ENCODE results near the gene LOC101059915.

LOC101059915 gene

DNA sequence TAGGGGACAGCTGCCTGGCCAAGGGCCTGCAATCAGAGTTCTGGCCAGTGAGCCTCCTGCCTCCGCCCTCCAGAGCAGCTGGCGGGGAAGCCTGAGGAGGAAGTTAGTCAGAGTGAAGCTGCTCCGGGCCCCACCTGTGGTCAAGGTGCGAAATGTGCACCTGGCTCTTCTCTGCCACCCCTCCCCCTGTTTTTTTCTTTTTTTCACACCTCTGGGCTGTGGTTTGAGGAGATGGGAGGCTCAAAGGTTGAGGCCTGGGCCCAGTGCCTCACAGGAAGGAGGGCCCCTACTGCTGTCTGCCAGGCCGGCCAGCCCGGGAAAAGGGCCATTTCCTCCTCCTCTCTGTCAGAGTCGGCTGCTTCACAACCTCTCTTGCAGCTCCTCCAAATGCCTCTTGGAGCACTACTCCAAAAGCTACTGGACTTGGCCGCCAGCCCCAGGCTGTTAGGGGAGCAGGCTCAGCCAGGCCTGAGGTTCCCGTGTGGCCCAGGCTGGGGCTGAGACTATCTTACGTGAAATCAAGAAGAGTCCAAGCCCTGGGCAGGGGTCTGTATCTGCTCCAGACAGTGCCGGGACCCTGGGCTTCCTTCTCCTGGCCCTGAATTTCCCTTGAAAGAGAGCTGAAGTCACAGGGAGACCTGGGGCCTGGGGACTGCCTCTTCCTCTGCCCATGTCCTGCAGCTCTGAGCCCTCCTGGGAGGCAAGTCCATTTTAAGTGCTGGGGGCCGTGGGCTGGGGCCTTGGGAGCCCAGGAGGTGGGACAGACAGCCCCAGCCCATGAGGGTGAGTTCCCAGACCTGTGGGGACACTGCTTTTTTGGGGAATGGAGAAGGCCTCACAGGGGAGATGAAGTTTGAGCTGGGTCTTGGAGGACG is 44.5 kb upstream of the LOC101059915 start:
- H3K79me2 ChIP-seq (ENCODE audit: insufficient read depth, low read length), result no peaks in the 10 kb centered on the region
- H3K27me3 Mint-ChIP-seq (ENCODE audit: low read depth in 3 of 3), result peaks cover 0 to 7% (median 0%) of the 10 kb centered on the region in 3 donors
- H2AFZ ChIP-seq (ENCODE audit: insufficient read depth, low read depth, low read length, poor library complexity, severe bottlenecking), result no peak overlapping the region
- peaks cover 15 to 19% of the 10 kb centered on the region in 2 donors for H3K4me1 ChIP-seq (ENCODE audit: control insufficient read depth in 1 of 2, insufficient read depth in 2 of 2, low read length in 2 of 2)
- intact Hi-C loops (cut with micrococcal nuclease), result no loop called here
- H3K4me1 Mint-ChIP-seq, result peaks cover 15% of the 10 kb centered on the region
- peaks cover 0 to 2% (median 0%) of the 10 kb centered on the region in 7 donors for H3K9me3 Mint-ChIP-seq
- H3K27ac Mint-ChIP-seq, result peak overlapping the region in 1 of 7 donors; percentile 69
- no peaks in the 10 kb centered on the region for H3K9me3 ChIP-seq (replicated peaks in 1 of 2; ENCODE audit: control insufficient read depth in 1 of 2, insufficient read depth in 1 of 2, low read length in 2 of 2)
- TF ChIP-seq, protein P1, sequence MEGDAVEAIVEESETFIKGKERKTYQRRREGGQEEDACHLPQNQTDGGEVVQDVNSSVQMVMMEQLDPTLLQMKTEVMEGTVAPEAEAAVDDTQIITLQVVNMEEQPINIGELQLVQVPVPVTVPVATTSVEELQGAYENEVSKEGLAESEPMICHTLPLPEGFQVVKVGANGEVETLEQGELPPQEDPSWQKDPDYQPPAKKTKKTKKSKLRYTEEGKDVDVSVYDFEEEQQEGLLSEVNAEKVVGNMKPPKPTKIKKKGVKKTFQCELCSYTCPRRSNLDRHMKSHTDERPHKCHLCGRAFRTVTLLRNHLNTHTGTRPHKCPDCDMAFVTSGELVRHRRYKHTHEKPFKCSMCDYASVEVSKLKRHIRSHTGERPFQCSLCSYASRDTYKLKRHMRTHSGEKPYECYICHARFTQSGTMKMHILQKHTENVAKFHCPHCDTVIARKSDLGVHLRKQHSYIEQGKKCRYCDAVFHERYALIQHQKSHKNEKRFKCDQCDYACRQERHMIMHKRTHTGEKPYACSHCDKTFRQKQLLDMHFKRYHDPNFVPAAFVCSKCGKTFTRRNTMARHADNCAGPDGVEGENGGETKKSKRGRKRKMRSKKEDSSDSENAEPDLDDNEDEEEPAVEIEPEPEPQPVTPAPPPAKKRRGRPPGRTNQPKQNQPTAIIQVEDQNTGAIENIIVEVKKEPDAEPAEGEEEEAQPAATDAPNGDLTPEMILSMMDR (IDR thresholded peaks at IDR 0.05), result no peak
- DNase-seq, result peak in 2 of 3 donors; percentile 3 to 7
- H3K36me3 ChIP-seq (replicated peaks in 1 of 2; ENCODE audit: control insufficient read depth in 1 of 2, insufficient read depth in 2 of 2, low read length in 2 of 2), result no peaks in the 10 kb centered on the region
- no peaks in the 10 kb centered on the region for H3K27me3 ChIP-seq (ENCODE audit: control insufficient read depth in 2 of 2, insufficient read depth in 2 of 2, low read length in 2 of 2)
- no peak overlapping the region for H3K27ac ChIP-seq (ENCODE audit: low read depth in 1 of 2, low read length in 2 of 2)
- H3K4me2 ChIP-seq (replicated peaks; ENCODE audit: extremely low read depth, low read length, poor library complexity, severe bottlenecking), result no peak overlapping the region
- H3K9ac ChIP-seq (ENCODE audit: insufficient read depth, low read length, poor library complexity, severe bottlenecking), result no peak overlapping the region
- H3K36me3 Mint-ChIP-seq, result no peaks in the 10 kb centered on the region
- H4K20me1 ChIP-seq (ENCODE audit: insufficient read depth, low read length), result no peaks in the 10 kb centered on the region
- H3K4me3 ChIP-seq (replicated peaks in 1 of 3; ENCODE audit: low read depth in 2 of 3, low read length in 3 of 3), result no peak overlapping the region
- WGBS (ENCODE audit: insufficient coverage), result 46% methylated on average over 5 of the region's 13 CpGs
- H3K4me3 Mint-ChIP-seq, result peak overlapping the region in 1 of 2 donors; percentile 11

DNA sequence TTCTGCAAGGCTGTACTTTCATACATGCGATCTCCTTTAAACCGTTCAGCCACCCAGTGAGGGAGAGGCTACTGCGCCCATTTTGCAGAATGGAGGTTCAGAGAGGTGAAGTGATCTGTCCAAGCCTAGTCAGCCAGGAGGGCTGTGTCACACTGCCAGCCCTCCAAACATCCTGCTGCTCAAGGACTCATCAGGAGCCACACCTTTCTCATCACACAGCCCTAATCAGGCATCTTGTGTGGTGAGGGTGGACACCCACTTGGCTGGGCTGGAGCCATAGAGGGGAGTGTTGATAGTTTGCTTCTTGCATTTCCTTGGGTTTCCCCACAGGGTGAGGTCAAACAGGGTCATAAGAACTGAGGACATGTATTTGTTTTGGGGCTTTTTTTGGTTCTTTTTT is 43.6 kb upstream of the LOC101059915 start:
- H3K27ac ChIP-seq (ENCODE audit: low read depth in 1 of 2, low read length in 2 of 2), result no peak overlapping the region
- H3K79me2 ChIP-seq (ENCODE audit: insufficient read depth, low read length), result no peaks in the 10 kb centered on the region
- no peak overlapping the region for H3K4me3 ChIP-seq (replicated peaks in 1 of 3; ENCODE audit: low read depth in 2 of 3, low read length in 3 of 3)
- Mint-ChIP-seq H3K4me1 (peaks cover 6% of the 10 kb centered on the region), H3K36me3 (no peaks in the 10 kb centered on the region), H3K4me3 (no peak overlapping the region), H3K27ac (peak overlapping the region in 1 of 7 donors; percentile 42), H3K27me3 (ENCODE audit: low read depth in 3 of 3) (peaks cover 2 to 7% (median 3%) of the 10 kb centered on the region in 3 donors), H3K9me3 (peaks cover 0 to 2% (median 0%) of the 10 kb centered on the region in 7 donors)
- peaks cover 6 to 11% of the 10 kb centered on the region in 2 donors for H3K4me1 ChIP-seq (ENCODE audit: control insufficient read depth in 1 of 2, insufficient read depth in 2 of 2, low read length in 2 of 2)
- TF ChIP-seq, protein P1 (IDR thresholded peaks at IDR 0.05), result no peak
- H3K9me3 ChIP-seq (replicated peaks in 1 of 2; ENCODE audit: control insufficient read depth in 1 of 2, insufficient read depth in 1 of 2, low read length in 2 of 2), result no peaks in the 10 kb centered on the region
- no CpG with 5 or more reads among the region's 3 CpGs for WGBS (ENCODE audit: insufficient coverage)
- no peak for DNase-seq
- H3K4me2 ChIP-seq (replicated peaks; ENCODE audit: extremely low read depth, low read length, poor library complexity, severe bottlenecking), result no peak overlapping the region
- no peak overlapping the region for H2AFZ ChIP-seq (ENCODE audit: insufficient read depth, low read depth, low read length, poor library complexity, severe bottlenecking)
- no peak overlapping the region for H3K9ac ChIP-seq (ENCODE audit: insufficient read depth, low read length, poor library complexity, severe bottlenecking)
- no peaks in the 10 kb centered on the region for H3K36me3 ChIP-seq (replicated peaks in 1 of 2; ENCODE audit: control insufficient read depth in 1 of 2, insufficient read depth in 2 of 2, low read length in 2 of 2)
- intact Hi-C loops (cut with micrococcal nuclease), result no loop called here
- no peaks in the 10 kb centered on the region for H3K27me3 ChIP-seq (ENCODE audit: control insufficient read depth in 2 of 2, insufficient read depth in 2 of 2, low read length in 2 of 2)
- H4K20me1 ChIP-seq (ENCODE audit: insufficient read depth, low read length), result no peaks in the 10 kb centered on the region
